Measurements from ENCODE around the gene MAD1L1. TPM values are rescaled to one million over a fixed set of nuclear protein-coding genes. Genes with fewer than 3 reads are reported as not detected.

The MAD1L1 gene
- total RNA-seq, 1 donor from 2014 or later: 59.6 TPM

DNA sequence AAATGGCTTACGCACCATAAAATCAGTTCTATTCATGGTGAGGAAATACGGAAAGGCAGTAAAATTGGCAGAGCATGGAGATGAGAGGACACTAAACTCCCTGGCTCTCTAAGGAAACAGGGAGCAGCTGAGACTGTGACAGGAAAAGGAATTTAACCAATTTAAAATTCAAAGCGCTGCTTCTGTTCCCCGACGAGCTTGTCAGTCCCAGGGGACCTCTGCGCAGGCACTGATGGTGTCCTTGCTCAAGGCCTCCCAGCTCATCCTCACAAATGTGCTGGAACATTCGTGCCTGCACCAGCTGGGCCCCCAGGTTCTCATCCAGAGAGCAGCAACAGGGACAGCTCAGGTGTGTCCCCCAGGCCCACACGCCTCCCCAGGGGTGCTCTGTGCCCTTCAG, 101.4 kb downstream of the MAD1L1 start:
- Histone ChIP-seq H3K4me1 (no peaks in the 10 kb centered on the region), H3K9me3 (no peaks in the 10 kb centered on the region), H3K27ac (no peak overlapping the region), H3K4me3 (no peak overlapping the region), H3K27me3 (no peaks in the 10 kb centered on the region), H3K36me3 (peaks cover 0 to 5% of the 10 kb centered on the region in 2 donors)
- TF ChIP-seq, protein P1, sequence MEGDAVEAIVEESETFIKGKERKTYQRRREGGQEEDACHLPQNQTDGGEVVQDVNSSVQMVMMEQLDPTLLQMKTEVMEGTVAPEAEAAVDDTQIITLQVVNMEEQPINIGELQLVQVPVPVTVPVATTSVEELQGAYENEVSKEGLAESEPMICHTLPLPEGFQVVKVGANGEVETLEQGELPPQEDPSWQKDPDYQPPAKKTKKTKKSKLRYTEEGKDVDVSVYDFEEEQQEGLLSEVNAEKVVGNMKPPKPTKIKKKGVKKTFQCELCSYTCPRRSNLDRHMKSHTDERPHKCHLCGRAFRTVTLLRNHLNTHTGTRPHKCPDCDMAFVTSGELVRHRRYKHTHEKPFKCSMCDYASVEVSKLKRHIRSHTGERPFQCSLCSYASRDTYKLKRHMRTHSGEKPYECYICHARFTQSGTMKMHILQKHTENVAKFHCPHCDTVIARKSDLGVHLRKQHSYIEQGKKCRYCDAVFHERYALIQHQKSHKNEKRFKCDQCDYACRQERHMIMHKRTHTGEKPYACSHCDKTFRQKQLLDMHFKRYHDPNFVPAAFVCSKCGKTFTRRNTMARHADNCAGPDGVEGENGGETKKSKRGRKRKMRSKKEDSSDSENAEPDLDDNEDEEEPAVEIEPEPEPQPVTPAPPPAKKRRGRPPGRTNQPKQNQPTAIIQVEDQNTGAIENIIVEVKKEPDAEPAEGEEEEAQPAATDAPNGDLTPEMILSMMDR (IDR thresholded peaks at IDR 0.05): no peak
- no peak for DNase-seq (ENCODE audit: low spot score in 2 of 2)
- intact Hi-C loops (cut with DNase I): no loop called here

DNA sequence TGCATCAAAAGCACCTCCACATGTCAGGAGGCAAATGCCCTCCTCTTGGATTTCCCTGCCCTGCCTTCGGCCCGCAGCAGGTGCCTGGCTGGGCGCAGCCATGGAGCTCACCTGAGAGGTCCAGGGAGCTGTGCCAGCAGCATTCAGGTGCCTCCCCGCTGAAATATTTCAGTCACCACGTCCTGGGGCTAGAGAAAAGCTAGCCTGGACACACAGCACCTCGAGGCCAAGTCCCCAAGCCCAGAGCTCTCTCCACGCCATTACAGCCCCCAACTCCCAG, 102.7 kb downstream of the MAD1L1 start:
- intact Hi-C loops (cut with DNase I): no loop called here
- DNase-seq (ENCODE audit: low spot score in 2 of 2): no peak
- H3K4me3 ChIP-seq: no peak overlapping the region
- H3K9me3 ChIP-seq: no peaks in the 10 kb centered on the region
- no peaks in the 10 kb centered on the region for H3K27me3 ChIP-seq
- no peaks in the 10 kb centered on the region for H3K4me1 ChIP-seq
- TF ChIP-seq, protein P1 (IDR thresholded peaks at IDR 0.05): no peak
- no peak overlapping the region for H3K27ac ChIP-seq
- H3K36me3 ChIP-seq: peaks cover 5 to 9% of the 10 kb centered on the region in 2 donors

DNA sequence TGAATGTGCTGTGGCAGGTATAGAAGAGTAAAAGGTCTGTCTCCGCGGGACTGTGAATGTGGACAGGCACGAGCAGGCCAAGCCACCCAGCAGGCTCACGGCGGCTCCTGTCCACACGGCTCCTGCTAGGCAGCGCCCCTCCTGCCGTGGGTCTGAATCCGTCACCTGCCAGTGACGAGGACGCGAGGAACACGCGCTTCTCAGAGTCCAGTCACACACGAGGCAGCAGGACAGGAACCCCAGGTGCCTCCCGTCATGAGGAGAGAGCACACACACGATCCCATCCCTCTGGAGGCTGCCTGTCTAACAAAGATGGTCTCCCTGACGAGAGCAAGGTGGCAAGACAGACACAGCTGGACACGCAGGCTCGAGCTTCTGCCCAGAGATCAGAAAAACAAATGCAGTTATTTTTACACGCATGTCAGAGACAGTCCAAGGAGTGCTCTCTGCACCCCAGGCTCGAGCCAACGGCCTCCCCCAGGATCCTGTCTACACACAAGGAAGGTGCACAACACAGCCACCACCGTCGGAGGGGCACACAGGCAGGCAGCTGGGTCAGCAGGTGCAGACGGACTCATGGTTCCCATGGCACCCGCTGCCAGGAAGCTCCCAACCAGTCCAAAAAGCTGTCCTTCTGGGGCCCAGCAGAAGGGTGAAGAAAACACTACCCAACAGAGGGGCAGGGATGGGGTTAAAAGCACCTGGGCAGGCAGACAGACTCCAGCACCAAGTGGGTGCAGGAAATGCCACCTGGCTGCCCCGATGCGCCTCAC, 103.2 kb downstream of the MAD1L1 start:
- Histone ChIP-seq H3K4me3 (no peak overlapping the region), H3K36me3 (peaks cover 5 to 10% of the 10 kb centered on the region in 2 donors), H3K9me3 (no peaks in the 10 kb centered on the region), H3K4me1 (no peaks in the 10 kb centered on the region), H3K27ac (no peak overlapping the region), H3K27me3 (no peaks in the 10 kb centered on the region)
- DNase-seq (ENCODE audit: low spot score in 2 of 2): no peak
- TF ChIP-seq, protein P1 (IDR thresholded peaks at IDR 0.05): no peak
- intact Hi-C loops (cut with DNase I): no loop called here

DNA sequence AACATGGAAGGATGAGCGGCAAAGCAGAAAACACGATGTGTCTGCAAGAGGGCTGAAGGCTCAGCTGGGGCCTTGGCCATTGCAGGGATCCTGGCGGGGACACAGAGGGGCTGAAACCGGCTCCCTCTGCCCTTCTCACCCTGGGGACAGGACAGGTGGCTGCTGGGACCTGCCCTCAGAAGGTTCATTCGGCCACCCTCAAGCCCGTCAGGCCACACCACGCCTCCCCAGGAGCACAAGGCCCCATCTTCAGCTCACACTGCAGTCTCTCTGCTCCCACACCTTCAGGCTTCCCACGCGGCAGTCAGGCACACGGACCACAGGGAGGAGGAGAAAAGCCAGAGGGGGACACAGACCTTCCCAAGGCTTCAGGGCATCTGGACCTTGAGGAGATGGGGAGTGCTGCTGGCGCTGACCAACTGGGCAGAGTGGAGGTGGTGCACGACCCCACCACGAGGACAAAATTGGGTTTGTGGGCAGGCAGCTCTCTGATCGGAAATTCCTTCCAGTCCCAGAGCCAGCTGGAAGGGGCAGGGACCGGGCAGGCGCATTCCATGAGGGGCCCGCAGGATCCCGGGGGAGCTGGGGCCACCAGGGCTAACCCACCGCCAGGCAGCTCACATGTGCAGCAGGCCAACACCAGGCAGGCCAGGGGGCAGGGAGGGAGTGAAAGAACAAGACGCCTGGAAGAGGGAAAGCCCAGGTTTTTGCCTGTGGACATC, 104.0 kb downstream of the MAD1L1 start:
- no peak overlapping the region for H3K4me3 ChIP-seq
- no peaks in the 10 kb centered on the region for H3K4me1 ChIP-seq
- no peak for DNase-seq (ENCODE audit: low spot score in 2 of 2)
- H3K27ac ChIP-seq: no peak overlapping the region
- intact Hi-C loops (cut with DNase I): no loop called here
- H3K9me3 ChIP-seq: no peaks in the 10 kb centered on the region
- TF ChIP-seq, protein P1 (IDR thresholded peaks at IDR 0.05): no peak
- H3K36me3 ChIP-seq: peaks cover 4 to 10% of the 10 kb centered on the region in 2 donors
- H3K27me3 ChIP-seq: no peaks in the 10 kb centered on the region

DNA sequence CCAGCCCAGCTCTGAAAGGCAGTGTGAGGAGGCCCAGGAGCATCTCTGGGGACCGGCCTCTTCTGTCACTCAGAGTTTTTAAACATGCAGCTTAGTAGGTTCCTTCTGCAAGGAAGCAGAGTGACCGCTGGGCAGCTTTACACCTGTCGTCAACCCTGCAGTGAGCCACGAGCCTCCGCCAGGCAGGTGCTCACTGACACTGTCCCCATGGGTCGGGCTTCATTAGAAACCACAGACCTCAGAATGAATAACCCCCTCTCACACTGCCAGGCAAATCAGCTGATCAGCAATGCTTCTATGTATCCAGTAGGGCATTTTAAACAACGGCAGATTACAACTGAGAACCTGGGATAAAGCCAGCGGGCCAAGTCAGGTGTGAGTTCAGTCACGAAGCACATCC, 106.1 kb downstream of the MAD1L1 start:
- Histone ChIP-seq H3K27me3 (no peaks in the 10 kb centered on the region), H3K27ac (no peak overlapping the region), H3K4me3 (no peak overlapping the region), H3K4me1 (no peaks in the 10 kb centered on the region), H3K9me3 (no peaks in the 10 kb centered on the region), H3K36me3 (peaks cover 0 to 10% of the 10 kb centered on the region in 2 donors)
- intact Hi-C loops (cut with DNase I): no loop called here
- TF ChIP-seq, protein P1 (IDR thresholded peaks at IDR 0.05): no peak
- no peak for DNase-seq (ENCODE audit: low spot score in 2 of 2)

All from ascending aorta (tissue), 2 donors.